Mesothelial cell of epicardium (in vitro differentiated cells): ENCODE measurements around the gene DMAC1. TPM values are rescaled to one million over a fixed set of nuclear protein-coding genes. Genes with fewer than 3 reads are reported as not detected.

ENCODE experiments used
- DNase-seq, 2 experiments: peaks; one replicate each; pipeline ENCODE4 v3.0.0; 2021; ENCODE audit warnings: low spot score in 2 of 2; ENCODE audit not compliant: unreplicated experiment in 2 of 2
- H3K27ac Mint-ChIP-seq: 2 replicates; pipeline ENCODE4 v1.8.0; 2021; ENCODE audit warnings: mixed read lengths
- H3K27me3 Mint-ChIP-seq: 2 replicates; pipeline ENCODE4 v1.8.0; 2021; ENCODE audit warnings: low read depth, mixed read lengths
- H3K36me3 Mint-ChIP-seq: 2 replicates; pipeline ENCODE4 v1.8.0; 2021; ENCODE audit warnings: mixed read lengths
- H3K4me1 Mint-ChIP-seq: 2 replicates; pipeline ENCODE4 v1.8.0; 2021; ENCODE audit warnings: mixed read lengths
- H3K4me3 Mint-ChIP-seq: 2 replicates; pipeline ENCODE4 v1.8.0; 2021; ENCODE audit warnings: mild to moderate bottlenecking, moderate library complexity, mixed read lengths
- H3K9me3 Mint-ChIP-seq: 2 replicates; pipeline ENCODE4 v1.8.0; 2021; ENCODE audit warnings: mixed read lengths
- CTCF ChIP-seq: fragments of 200-600 bp; sonication (generic); IDR thresholded peaks from one replicate; pipeline ENCODE4 v1.5.0; 2021; ENCODE audit warnings: antibody characterized with exemption; ENCODE audit not compliant: unreplicated experiment
- total RNA-seq: library from RNA; stranded (reverse); gene quantifications from 3 replicates; pipeline ENCODE4 v1.2.1, GENCODE V29; 2021

The DMAC1 gene
- total RNA-seq, 1 donor from 2014 or later = 60.0 TPM

- no peaks in the 10 kb centered on the region for H3K27me3 Mint-ChIP-seq
- H3K36me3 Mint-ChIP-seq = no peaks in the 10 kb centered on the region
- H3K27ac Mint-ChIP-seq = no peak overlapping the region
- no peaks in the 10 kb centered on the region for H3K9me3 Mint-ChIP-seq
- no peak overlapping the region for H3K4me3 Mint-ChIP-seq
- DNase-seq = no peak
- no peaks in the 10 kb centered on the region for H3K4me1 Mint-ChIP-seq
- no peak for TF ChIP-seq CTCF
Measured at GRCh38 chr9:7813030-7813429, 13.5 kb upstream of the DMAC1 start.

GRCh38 chr9:7811677-7812076, 12.1 kb upstream of the DMAC1 start:
- Mint-ChIP-seq H3K27me3 (no peaks in the 10 kb centered on the region), H3K4me1 (no peaks in the 10 kb centered on the region), H3K4me3 (no peak overlapping the region), H3K9me3 (no peaks in the 10 kb centered on the region), H3K27ac (no peak overlapping the region), H3K36me3 (no peaks in the 10 kb centered on the region)
- TF ChIP-seq CTCF = no peak
- DNase-seq = no peak

GRCh38 chr9:7802666-7803065, 3.1 kb upstream of the DMAC1 start:
- Mint-ChIP-seq H3K36me3 (no peaks in the 10 kb centered on the region), H3K9me3 (no peaks in the 10 kb centered on the region)
- no peak for DNase-seq

GRCh38 chr9:7799944-7800285, 337 bp upstream of the DMAC1 start:
- Mint-ChIP-seq H3K27me3 (no peaks in the 10 kb centered on the region), H3K36me3 (peaks cover 12% of the 10 kb centered on the region), H3K9me3 (no peaks in the 10 kb centered on the region), H3K4me1 (peaks cover 15% of the 10 kb centered on the region), H3K27ac (no peak overlapping the region), H3K4me3 (peak overlapping the region; percentile 82)
- no peak for TF ChIP-seq CTCF
- no peak for DNase-seq

More at GRCh38 chr9:7802666-7803065, 3.1 kb upstream of the DMAC1 start:
- no peak for TF ChIP-seq CTCF
- Mint-ChIP-seq H3K4me3 (no peak overlapping the region), H3K27ac (no peak overlapping the region), H3K27me3 (no peaks in the 10 kb centered on the region), H3K4me1 (peaks cover 8% of the 10 kb centered on the region)

- H3K27me3 Mint-ChIP-seq = no peaks in the 10 kb centered on the region
- H3K4me1 Mint-ChIP-seq = peaks cover 28% of the 10 kb centered on the region
- H3K27ac Mint-ChIP-seq = peak overlapping the region; percentile 15
- H3K4me3 Mint-ChIP-seq = no peak overlapping the region
- H3K9me3 Mint-ChIP-seq = no peaks in the 10 kb centered on the region
- H3K36me3 Mint-ChIP-seq = peaks cover 17% of the 10 kb centered on the region
- TF ChIP-seq CTCF = no peak
- DNase-seq = no peak
Measured at GRCh38 chr9:7794196-7794595, 5.4 kb downstream of the DMAC1 start.

- Mint-ChIP-seq H3K4me3 (no peak overlapping the region), H3K27me3 (no peaks in the 10 kb centered on the region), H3K9me3 (no peaks in the 10 kb centered on the region), H3K27ac (no peak overlapping the region), H3K4me1 (peaks cover 15% of the 10 kb centered on the region), H3K36me3 (peaks cover 12% of the 10 kb centered on the region)
- DNase-seq = no peak
- TF ChIP-seq CTCF = no peak
Measured at GRCh38 chr9:7791394-7791793, 8.2 kb downstream of the DMAC1 start.
